ENCODE results near the gene TAAR8. TPM values are rescaled to one million over a fixed set of nuclear protein-coding genes. Genes with fewer than 3 reads are reported as not detected.

The TAAR8 gene
- total and polyA plus RNA-seq, 2 of the 13 experiments (the other 11 are each of a cell fraction or from before 2014, with no cell fraction given), result 0.07 TPM; not detected in 1

DNA sequence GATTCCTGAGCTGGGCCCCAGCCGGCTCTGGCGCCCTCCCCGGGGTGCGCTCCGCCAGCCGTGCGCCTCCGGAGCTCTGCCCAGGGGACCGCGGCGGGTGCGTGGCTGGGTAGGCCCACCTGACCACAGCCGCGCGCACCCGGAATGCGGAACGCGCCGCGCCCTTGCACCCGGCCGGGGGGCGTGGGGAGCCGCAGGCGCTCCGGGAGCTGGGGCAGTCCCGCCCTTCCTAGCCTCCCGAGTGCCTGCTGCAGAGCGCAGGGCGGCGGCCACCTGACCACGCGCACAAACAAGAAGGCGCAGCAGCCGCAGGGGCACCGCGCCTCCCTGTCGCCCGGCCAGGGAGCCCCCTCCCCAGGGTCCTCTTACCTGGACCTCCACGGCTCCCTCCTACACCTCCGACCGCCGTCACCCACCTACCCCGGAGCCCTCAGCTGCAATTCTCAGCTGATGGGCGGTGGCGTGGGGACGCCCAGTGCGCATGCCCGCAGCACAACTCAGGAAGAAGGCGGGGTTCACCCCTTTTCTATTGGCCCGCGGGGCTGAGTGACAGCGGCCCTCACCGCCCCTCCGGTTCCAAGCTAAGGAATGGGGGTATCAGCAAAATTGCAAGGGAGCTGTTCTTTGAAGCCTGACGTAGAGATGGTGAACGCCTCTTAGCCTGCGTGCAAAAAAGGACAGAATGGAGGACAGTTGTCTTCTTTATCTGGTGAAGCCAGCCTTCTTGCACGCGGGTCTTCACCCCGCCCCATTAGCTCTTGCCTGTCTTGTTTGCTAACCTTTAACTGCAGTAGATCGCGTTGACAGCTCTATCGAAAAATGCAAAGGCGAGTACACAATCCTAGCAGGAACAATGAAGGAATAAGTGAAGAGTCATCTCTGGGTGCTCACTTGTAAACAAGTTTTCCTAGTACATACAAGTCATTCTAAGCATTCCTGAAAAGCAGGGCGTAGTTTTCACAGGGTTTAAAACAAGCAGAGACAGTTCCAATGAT, 39.5 kb upstream of the TAAR8 start, which contains the start of gene STX7 (continued):
- TF ChIP-seq, protein P1, sequence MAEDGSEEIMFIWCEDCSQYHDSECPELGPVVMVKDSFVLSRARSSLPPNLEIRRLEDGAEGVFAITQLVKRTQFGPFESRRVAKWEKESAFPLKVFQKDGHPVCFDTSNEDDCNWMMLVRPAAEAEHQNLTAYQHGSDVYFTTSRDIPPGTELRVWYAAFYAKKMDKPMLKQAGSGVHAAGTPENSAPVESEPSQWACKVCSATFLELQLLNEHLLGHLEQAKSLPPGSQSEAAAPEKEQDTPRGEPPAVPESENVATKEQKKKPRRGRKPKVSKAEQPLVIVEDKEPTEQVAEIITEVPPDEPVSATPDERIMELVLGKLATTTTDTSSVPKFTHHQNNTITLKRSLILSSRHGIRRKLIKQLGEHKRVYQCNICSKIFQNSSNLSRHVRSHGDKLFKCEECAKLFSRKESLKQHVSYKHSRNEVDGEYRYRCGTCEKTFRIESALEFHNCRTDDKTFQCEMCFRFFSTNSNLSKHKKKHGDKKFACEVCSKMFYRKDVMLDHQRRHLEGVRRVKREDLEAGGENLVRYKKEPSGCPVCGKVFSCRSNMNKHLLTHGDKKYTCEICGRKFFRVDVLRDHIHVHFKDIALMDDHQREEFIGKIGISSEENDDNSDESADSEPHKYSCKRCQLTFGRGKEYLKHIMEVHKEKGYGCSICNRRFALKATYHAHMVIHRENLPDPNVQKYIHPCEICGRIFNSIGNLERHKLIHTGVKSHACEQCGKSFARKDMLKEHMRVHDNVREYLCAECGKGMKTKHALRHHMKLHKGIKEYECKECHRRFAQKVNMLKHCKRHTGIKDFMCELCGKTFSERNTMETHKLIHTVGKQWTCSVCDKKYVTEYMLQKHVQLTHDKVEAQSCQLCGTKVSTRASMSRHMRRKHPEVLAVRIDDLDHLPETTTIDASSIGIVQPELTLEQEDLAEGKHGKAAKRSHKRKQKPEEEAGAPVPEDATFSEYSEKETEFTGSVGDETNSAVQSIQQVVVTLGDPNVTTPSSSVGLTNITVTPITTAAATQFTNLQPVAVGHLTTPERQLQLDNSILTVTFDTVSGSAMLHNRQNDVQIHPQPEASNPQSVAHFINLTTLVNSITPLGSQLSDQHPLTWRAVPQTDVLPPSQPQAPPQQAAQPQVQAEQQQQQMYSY (CRISPR knock-in tag; IDR thresholded peaks at IDR 0.05), result peak; percentile 37; the same call in 1 of the 2 replicates
- TF ChIP-seq FOXC1 (CRISPR knock-in tag; IDR thresholded peaks at IDR 0.05; ENCODE audit: borderline replicate concordance) (peak; percentile 98), ZNF761 (CRISPR knock-in tag; conservative IDR thresholded peaks at IDR 0.05) (peak; percentile 69; the same call in 1 of the 2 replicates), HNRNPH1 (optimal IDR thresholded peaks at IDR 0.05; ENCODE audit: low read depth, low read length) (no peak), FLYWCH1 (CRISPR knock-in tag; IDR thresholded peaks at IDR 0.05) (no peak), WIZ (CRISPR knock-in tag; IDR thresholded peaks at IDR 0.05) (no peak), TMF1 (CRISPR knock-in tag; IDR thresholded peaks at IDR 0.05; ENCODE audit: low read depth) (peak; percentile 66; the same call in 1 of the 2 replicates), KAT8 (CRISPR knock-in tag; IDR thresholded peaks at IDR 0.05) (peak; percentile 79; the same call in 1 of the 2 replicates), DR1 (CRISPR knock-in tag; IDR thresholded peaks at IDR 0.05) (peak; percentile 67), AGO1 (IDR thresholded peaks at IDR 0.05; ENCODE audit: low read depth, low read length, poor library complexity, severe bottlenecking) (peak; percentile 44), FOXK2 (IDR thresholded peaks at IDR 0.05) (no peak)
- TF ChIP-seq, protein P2, sequence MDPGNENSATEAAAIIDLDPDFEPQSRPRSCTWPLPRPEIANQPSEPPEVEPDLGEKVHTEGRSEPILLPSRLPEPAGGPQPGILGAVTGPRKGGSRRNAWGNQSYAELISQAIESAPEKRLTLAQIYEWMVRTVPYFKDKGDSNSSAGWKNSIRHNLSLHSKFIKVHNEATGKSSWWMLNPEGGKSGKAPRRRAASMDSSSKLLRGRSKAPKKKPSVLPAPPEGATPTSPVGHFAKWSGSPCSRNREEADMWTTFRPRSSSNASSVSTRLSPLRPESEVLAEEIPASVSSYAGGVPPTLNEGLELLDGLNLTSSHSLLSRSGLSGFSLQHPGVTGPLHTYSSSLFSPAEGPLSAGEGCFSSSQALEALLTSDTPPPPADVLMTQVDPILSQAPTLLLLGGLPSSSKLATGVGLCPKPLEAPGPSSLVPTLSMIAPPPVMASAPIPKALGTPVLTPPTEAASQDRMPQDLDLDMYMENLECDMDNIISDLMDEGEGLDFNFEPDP (CRISPR knock-in tag; conservative IDR thresholded peaks at IDR 0.05), result no peak
- TF ChIP-seq, protein P3, sequence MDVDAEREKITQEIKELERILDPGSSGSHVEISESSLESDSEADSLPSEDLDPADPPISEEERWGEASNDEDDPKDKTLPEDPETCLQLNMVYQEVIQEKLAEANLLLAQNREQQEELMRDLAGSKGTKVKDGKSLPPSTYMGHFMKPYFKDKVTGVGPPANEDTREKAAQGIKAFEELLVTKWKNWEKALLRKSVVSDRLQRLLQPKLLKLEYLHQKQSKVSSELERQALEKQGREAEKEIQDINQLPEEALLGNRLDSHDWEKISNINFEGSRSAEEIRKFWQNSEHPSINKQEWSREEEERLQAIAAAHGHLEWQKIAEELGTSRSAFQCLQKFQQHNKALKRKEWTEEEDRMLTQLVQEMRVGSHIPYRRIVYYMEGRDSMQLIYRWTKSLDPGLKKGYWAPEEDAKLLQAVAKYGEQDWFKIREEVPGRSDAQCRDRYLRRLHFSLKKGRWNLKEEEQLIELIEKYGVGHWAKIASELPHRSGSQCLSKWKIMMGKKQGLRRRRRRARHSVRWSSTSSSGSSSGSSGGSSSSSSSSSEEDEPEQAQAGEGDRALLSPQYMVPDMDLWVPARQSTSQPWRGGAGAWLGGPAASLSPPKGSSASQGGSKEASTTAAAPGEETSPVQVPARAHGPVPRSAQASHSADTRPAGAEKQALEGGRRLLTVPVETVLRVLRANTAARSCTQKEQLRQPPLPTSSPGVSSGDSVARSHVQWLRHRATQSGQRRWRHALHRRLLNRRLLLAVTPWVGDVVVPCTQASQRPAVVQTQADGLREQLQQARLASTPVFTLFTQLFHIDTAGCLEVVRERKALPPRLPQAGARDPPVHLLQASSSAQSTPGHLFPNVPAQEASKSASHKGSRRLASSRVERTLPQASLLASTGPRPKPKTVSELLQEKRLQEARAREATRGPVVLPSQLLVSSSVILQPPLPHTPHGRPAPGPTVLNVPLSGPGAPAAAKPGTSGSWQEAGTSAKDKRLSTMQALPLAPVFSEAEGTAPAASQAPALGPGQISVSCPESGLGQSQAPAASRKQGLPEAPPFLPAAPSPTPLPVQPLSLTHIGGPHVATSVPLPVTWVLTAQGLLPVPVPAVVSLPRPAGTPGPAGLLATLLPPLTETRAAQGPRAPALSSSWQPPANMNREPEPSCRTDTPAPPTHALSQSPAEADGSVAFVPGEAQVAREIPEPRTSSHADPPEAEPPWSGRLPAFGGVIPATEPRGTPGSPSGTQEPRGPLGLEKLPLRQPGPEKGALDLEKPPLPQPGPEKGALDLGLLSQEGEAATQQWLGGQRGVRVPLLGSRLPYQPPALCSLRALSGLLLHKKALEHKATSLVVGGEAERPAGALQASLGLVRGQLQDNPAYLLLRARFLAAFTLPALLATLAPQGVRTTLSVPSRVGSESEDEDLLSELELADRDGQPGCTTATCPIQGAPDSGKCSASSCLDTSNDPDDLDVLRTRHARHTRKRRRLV (CRISPR knock-in tag; IDR thresholded peaks at IDR 0.05), result peak; percentile 87; the same call in 1 of the 2 replicates
- TF ChIP-seq, protein P4, sequence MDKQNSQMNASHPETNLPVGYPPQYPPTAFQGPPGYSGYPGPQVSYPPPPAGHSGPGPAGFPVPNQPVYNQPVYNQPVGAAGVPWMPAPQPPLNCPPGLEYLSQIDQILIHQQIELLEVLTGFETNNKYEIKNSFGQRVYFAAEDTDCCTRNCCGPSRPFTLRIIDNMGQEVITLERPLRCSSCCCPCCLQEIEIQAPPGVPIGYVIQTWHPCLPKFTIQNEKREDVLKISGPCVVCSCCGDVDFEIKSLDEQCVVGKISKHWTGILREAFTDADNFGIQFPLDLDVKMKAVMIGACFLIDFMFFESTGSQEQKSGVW (CRISPR knock-in tag; IDR thresholded peaks at IDR 0.05; ENCODE audit: borderline replicate concordance), result no peak
- TF ChIP-seq, protein P5, sequence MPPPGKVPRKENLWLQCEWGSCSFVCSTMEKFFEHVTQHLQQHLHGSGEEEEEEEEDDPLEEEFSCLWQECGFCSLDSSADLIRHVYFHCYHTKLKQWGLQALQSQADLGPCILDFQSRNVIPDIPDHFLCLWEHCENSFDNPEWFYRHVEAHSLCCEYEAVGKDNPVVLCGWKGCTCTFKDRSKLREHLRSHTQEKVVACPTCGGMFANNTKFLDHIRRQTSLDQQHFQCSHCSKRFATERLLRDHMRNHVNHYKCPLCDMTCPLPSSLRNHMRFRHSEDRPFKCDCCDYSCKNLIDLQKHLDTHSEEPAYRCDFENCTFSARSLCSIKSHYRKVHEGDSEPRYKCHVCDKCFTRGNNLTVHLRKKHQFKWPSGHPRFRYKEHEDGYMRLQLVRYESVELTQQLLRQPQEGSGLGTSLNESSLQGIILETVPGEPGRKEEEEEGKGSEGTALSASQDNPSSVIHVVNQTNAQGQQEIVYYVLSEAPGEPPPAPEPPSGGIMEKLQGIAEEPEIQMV (CRISPR knock-in tag; IDR thresholded peaks at IDR 0.05; ENCODE audit: low read depth), result no peak

Data from HepG2 (cell line).